GM18873 (cell line): ENCODE data around the gene VSIG10L.

Source experiments
- ATAC-seq: cut with Tn5 transposase; IDR thresholded peaks from one replicate; pipeline ENCODE4 v1.9.1; 2021; ENCODE audit warnings: mild to moderate bottlenecking, moderate library complexity, moderate number of reproducible peaks; ENCODE audit not compliant: unreplicated experiment, low FRiP score

VSIG10L gene

GRCh38 chr19:51365965-51366388 is 24.0 kb upstream of the VSIG10L start, which contains the start of gene ETFB:
TSS of gene ETFB (minus strand) at chr19:51366388. CDS start at chr19:51366326, 62 bp downstream.
- no peak for ATAC-seq

- no peak for ATAC-seq
Measured at GRCh38 chr19:51365211-51365964, 23.4 kb upstream of the VSIG10L start.

GRCh38 chr19:51364200-51365106 is 22.5 kb upstream of the VSIG10L start:
- no peak for ATAC-seq

GRCh38 chr19:51361239-51361638 is 19.3 kb upstream of the VSIG10L start:
- ATAC-seq, result no peak

- ATAC-seq, result no peak
Measured at GRCh38 chr19:51359294-51359693, 17.4 kb upstream of the VSIG10L start.

GRCh38 chr19:51357952-51358351 is 16.0 kb upstream of the VSIG10L start:
- ATAC-seq, result no peak

GRCh38 chr19:51356159-51356801 is 14.3 kb upstream of the VSIG10L start:
- no peak for ATAC-seq

- ATAC-seq, result no peak
Measured at GRCh38 chr19:51354742-51355148, 12.8 kb upstream of the VSIG10L start.

GRCh38 chr19:51354103-51354741 is 12.3 kb upstream of the VSIG10L start:
- no peak for ATAC-seq

- ATAC-seq, result no peak
Measured at GRCh38 chr19:51352783-51353360, 10.9 kb upstream of the VSIG10L start.

- ATAC-seq, result no peak
Measured at GRCh38 chr19:51351266-51351990, 9.5 kb upstream of the VSIG10L start.

GRCh38 chr19:51347209-51347928 is 5.4 kb upstream of the VSIG10L start:
- ATAC-seq, result no peak

- no peak for ATAC-seq
Measured at GRCh38 chr19:51346742-51347141, 4.8 kb upstream of the VSIG10L start.

GRCh38 chr19:51345076-51345620 is 3.2 kb upstream of the VSIG10L start:
- ATAC-seq, result no peak

GRCh38 chr19:51342631-51343569 is 961 bp upstream of the VSIG10L start:
- no peak for ATAC-seq

GRCh38 chr19:51341066-51341465 is 873 bp downstream of the VSIG10L start:
- no peak for ATAC-seq
